Fibroblast of villous mesenchyme (primary cell): ENCODE data around the gene ANO9. TPM values are rescaled to one million over a fixed set of nuclear protein-coding genes. Genes with fewer than 3 reads are reported as not detected.

Experiments
- DNase-seq: peaks from one replicate; pipeline ENCODE4 v3.0.0-alpha.2; 2010; ENCODE audit warnings: low read depth
- H3K4me3 ChIP-seq: 2 replicates; pipeline ENCODE4 v1.5.1; 2011; ENCODE audit warnings: low read depth, mild to moderate bottlenecking, low read length
- CTCF ChIP-seq: IDR thresholded peaks from 2 replicates; pipeline ENCODE4 v1.5.1; 2012; ENCODE audit warnings: low read depth, mild to moderate bottlenecking, low read length; ENCODE audit not compliant: insufficient read depth
- total RNA-seq: library from RNA; depleted of rRNA; stranded (reverse); fragments of >200 nt; gene quantifications from 2 replicates; pipeline ENCODE4 v1.2.3, GENCODE V29; 2012

The ANO9 gene
- total RNA-seq, 1 donor: not detected

GRCh38 chr11:408154-409007, 33.4 kb downstream of the ANO9 start:
- no peak for DNase-seq
- no peak for TF ChIP-seq CTCF
- no peak overlapping the region for H3K4me3 ChIP-seq

- TF ChIP-seq CTCF: no peak
- no peak for DNase-seq
- H3K4me3 ChIP-seq: no peak overlapping the region
Measured at GRCh38 chr11:407651-408123, 34.1 kb downstream of the ANO9 start.

GRCh38 chr11:406796-407650, 34.8 kb downstream of the ANO9 start:
- H3K4me3 ChIP-seq: peak overlapping the region; percentile 62
- DNase-seq: peak; percentile 87
- peak; percentile 17 for TF ChIP-seq CTCF

- no peak for DNase-seq
- peak overlapping the region; percentile 62 for H3K4me3 ChIP-seq
- TF ChIP-seq CTCF: no peak
Measured at GRCh38 chr11:405954-406795, 35.6 kb downstream of the ANO9 start.

- no peak overlapping the region for H3K4me3 ChIP-seq
- DNase-seq: peak; percentile 35
- peak; percentile 19 for TF ChIP-seq CTCF
Measured at GRCh38 chr11:405323-405953, 36.4 kb downstream of the ANO9 start.
